ENCODE results near the gene AQR. TPM values are rescaled to one million over a fixed set of nuclear protein-coding genes. Genes with fewer than 3 reads are reported as not detected.

Gene AQR
- total and polyA plus RNA-seq, 2 of the 8 experiments (the other 6 are each of a cell fraction or from before 2014, with no cell fraction given) = 34.5 to 57.6 TPM

- TF ChIP-seq CHD7 (IDR thresholded peaks at IDR 0.05; ENCODE audit: insufficient replicate concordance, low read length) (no peak), SAP30 (IDR thresholded peaks at IDR 0.05; ENCODE audit: insufficient read depth, insufficient replicate concordance, low read length) (no peak), MAX (IDR thresholded peaks at IDR 0.05) (no peak), SP1 (IDR thresholded peaks at IDR 0.05; ENCODE audit: low read depth, low read length) (no peak), POLR2AphosphoS5 (IDR thresholded peaks at IDR 0.05; ENCODE audit: low read depth, low read length) (no peak), HDAC6 (IDR thresholded peaks at IDR 0.05; ENCODE audit: low read depth, low read length) (no peak), TEAD4 (IDR thresholded peaks at IDR 0.05; ENCODE audit: low read depth, low read length) (no peak), HDAC2 (IDR thresholded peaks at IDR 0.05; ENCODE audit: borderline replicate concordance in 1 of 2, low read depth in 2 of 2, low read length in 2 of 2) (no peak), SIN3A (conservative IDR thresholded peaks at IDR 0.05 in 1 of 2, IDR thresholded peaks at IDR 0.05 in 1 of 2; ENCODE audit: low read depth in 1 of 2, low read length in 2 of 2) (no peak), KDM5A (IDR thresholded peaks at IDR 0.05; ENCODE audit: low read length) (no peak)
These were observed 55.2 kb downstream of the AQR start (continued) for GRCh38 chr15:34914317-34914716.
